IPS-NIHi7 (cell line): ENCODE measurements around the gene OLFML3.
A peak's percentile ranks its signal among the peaks of the same experiment; 100 is the strongest.

ENCODE experiments used
- DNase-seq: peaks from one replicate; pipeline ENCODE4 v3.0.0; 2012; ENCODE audit warnings: mixed read lengths; ENCODE audit errors: extremely low spot score

Gene OLFML3

GRCh38 chr1:113949007-113949406, 30.3 kb upstream of the OLFML3 start:
- no peak for DNase-seq

- DNase-seq = no peak
Measured at GRCh38 chr1:113950908-113951307, 28.4 kb upstream of the OLFML3 start.

GRCh38 chr1:113951719-113952118, 27.6 kb upstream of the OLFML3 start:
- DNase-seq = no peak

GRCh38 chr1:113957984-113958383, 21.3 kb upstream of the OLFML3 start:
- DNase-seq = no peak

- no peak for DNase-seq
Measured at GRCh38 chr1:113958691-113959090, 20.6 kb upstream of the OLFML3 start.

GRCh38 chr1:113963281-113963906, 15.9 kb upstream of the OLFML3 start:
- no peak for DNase-seq

GRCh38 chr1:113965703-113966412, 13.4 kb upstream of the OLFML3 start:
- DNase-seq = no peak

GRCh38 chr1:113972954-113973353, 6.3 kb upstream of the OLFML3 start:
- no peak for DNase-seq

GRCh38 chr1:113975211-113975895, 3.9 kb upstream of the OLFML3 start:
- no peak for DNase-seq

- DNase-seq = peak; percentile 58
Measured at GRCh38 chr1:113976609-113977278, 2.5 kb upstream of the OLFML3 start.

GRCh38 chr1:113977906-113978305, 1.4 kb upstream of the OLFML3 start:
- no peak for DNase-seq

GRCh38 chr1:113980110-113980509, 836 bp downstream of the OLFML3 start:
- DNase-seq = no peak

- no peak for DNase-seq
Measured at GRCh38 chr1:113981962-113982931, 3.0 kb downstream of the OLFML3 start.

- DNase-seq = no peak
Measured at GRCh38 chr1:113982949-113983348, 3.7 kb downstream of the OLFML3 start.

- no peak for DNase-seq
Measured at GRCh38 chr1:113983391-113983790, 4.1 kb downstream of the OLFML3 start.

GRCh38 chr1:113983826-113984225, 4.6 kb downstream of the OLFML3 start:
- no peak for DNase-seq

- no peak for DNase-seq
Measured at GRCh38 chr1:113984710-113985109, 5.4 kb downstream of the OLFML3 start.

- DNase-seq = no peak
Measured at GRCh38 chr1:113986802-113987201, 7.5 kb downstream of the OLFML3 start.

- DNase-seq = no peak
Measured at GRCh38 chr1:113987259-113987658, 8.0 kb downstream of the OLFML3 start.

- no peak for DNase-seq
Measured at GRCh38 chr1:113990530-113990929, 11.3 kb downstream of the OLFML3 start.

- DNase-seq = no peak
Measured at GRCh38 chr1:113990961-113991360, 11.7 kb downstream of the OLFML3 start.
